HG02623 (cell line): Measurements from ENCODE around the gene ARHGEF16.

Experiments used
- ATAC-seq: cut with Tn5 transposase; IDR thresholded peaks from one replicate; pipeline ENCODE4 v1.9.1; 2021; ENCODE audit warnings: moderate library complexity; ENCODE audit not compliant: unreplicated experiment

Gene ARHGEF16

GRCh38 chr1:3455670-3456448 is 1.4 kb downstream of the ARHGEF16 start:
- no peak for ATAC-seq

- no peak for ATAC-seq
These were observed 2.0 kb downstream of the ARHGEF16 start for GRCh38 chr1:3456449-3456963.

- no peak for ATAC-seq
These were observed 2.8 kb downstream of the ARHGEF16 start for GRCh38 chr1:3456964-3457909.

DNA sequence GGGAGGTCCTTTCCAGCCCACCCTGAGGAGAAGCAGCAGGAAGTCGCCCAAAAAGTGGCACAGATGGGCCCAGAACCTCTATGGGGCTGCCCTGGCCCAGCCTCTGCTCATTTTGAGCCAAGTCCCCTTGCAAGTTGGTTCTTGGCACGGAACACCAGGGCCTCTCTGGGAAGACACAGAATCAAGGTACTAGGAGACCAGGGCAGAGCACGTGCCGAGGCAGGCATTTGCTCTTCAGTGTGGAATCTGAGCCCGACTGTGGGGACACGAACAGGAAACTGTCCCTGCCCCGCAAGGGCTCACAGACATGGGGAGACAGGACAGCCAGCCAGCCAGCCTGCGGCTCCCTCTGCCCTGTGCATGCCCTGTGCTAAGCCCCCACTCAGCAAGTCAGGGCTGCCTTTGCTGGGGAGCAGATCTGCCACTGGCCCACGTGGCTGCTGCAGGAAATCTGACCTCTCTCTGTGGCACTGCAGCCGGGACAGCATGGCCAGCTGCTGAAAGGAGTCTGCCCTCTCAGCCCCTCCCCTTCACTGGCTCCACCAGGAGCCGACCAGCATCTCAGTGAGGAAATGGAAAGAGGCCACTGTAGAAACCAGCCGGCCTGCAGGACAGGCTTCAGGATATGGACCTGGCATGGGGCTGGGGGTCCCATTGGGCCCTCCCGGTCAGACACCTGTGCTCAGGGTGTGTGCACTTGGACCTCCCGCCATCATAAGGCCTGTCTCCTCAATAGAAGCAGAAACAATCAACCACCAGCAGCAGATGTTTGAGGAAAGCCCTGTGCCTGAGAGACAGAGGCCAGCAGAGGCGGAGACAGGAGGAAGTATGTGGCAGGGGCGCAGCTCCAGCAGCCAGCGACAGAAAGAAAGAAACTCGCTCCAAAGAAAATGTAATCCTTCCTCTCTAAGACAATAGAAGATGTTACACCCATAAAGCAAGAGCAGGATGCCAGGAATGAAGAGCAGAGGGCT is 3.7 kb downstream of the ARHGEF16 start:
- ATAC-seq: no peak

DNA sequence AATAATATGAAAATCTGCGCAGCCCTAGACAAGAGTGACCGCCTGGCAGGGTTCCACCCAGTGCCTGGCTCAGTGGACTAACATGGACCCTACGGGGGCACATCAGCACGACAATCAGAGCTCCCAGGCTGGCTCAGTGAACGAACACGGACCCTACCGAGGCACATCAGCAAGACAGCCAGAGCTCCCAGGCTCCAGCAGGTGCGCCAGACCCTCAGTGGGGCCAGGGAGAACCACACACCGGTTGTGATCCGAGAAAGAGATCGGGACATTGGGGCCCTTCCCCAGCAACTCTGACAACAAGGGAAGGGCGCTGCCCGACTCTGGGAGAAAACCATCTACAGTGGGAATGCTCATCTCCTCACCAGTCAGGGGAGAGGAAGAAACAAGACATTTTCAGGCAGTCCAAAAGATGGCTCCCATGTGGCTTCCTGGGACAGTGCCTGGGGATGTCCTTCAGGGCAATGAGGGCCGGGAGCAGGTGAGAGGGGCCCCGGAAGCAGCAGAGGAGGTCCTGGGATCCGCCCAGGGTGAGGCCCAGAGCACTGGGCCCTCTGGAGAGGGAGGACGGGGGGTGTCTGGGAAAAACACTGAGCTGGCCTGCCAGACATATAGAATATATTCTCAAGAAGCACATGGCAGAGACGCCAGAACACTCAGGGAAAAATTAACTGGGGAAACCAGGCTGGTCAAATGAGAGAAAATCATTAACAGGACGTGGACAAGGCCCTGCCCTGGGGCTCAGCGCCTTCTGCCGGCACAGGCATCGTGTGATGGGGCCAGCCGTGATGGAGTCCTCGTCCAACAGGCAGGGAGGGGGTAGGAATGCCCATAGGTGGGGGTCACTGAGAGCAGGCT is 4.8 kb downstream of the ARHGEF16 start:
- ATAC-seq: no peak

GRCh38 chr1:3459940-3460671 is 5.6 kb downstream of the ARHGEF16 start:
- ATAC-seq: no peak

GRCh38 chr1:3460672-3461131 is 6.2 kb downstream of the ARHGEF16 start:
- ATAC-seq: no peak

GRCh38 chr1:3461238-3461933 is 6.9 kb downstream of the ARHGEF16 start:
- no peak for ATAC-seq

DNA sequence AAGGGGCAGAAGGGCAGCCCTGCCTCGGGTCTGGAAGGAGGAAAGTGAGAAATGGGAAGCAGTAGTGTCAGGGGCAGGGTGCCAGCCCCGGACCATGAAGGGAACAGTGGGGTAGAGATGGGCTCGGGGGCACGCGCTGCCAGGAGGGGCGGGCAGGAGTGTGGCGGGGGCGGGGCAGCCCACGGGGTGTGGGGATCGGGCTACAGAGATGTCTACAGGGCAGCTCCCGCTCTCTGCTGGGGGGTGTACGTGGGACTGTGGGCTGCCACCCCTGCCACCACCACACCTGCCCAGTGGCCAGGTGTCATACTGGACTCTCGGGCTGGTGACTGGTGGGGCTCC is 7.4 kb downstream of the ARHGEF16 start:
- no peak for ATAC-seq

- no peak for ATAC-seq
These were observed 8.0 kb downstream of the ARHGEF16 start for GRCh38 chr1:3462356-3463012.

DNA sequence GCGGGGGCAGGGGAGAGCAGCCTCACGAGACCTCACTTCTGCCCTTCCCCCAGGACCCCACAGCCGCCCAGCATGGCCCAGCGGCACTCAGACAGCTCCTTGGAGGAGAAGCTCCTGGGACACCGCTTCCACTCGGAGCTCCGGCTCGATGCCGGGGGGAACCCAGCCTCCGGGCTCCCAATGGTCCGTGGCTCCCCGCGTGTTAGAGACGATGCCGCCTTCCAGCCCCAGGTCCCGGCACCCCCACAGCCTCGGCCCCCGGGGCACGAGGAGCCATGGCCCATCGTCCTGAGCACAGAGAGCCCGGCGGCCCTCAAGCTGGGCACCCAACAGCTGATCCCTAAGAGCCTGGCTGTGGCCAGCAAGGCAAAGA is 8.5 kb downstream of the ARHGEF16 start:
- no peak for ATAC-seq

DNA sequence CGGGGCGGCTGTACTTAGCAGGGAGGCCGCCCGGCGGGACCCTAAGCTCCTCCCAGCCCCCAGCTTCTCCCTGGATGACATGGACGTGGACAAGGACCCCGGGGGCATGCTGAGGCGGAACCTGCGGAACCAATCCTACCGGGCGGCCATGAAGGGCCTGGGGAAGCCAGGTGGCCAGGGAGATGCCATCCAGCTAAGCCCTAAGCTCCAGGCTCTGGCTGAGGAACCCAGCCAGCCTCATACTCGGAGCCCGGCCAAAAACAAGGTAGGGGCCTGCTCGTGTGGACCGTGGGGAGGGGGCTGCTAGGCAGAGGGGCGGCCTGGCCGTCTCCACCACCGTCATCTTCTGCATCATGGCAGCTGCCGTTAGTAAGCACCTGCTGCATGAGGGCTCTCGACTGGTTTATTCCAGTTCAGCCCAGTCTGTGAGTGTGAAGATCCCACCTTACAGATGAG is 9.0 kb downstream of the ARHGEF16 start:
- ATAC-seq: no peak

GRCh38 chr1:3463891-3464648 is 9.6 kb downstream of the ARHGEF16 start:
- no peak for ATAC-seq

DNA sequence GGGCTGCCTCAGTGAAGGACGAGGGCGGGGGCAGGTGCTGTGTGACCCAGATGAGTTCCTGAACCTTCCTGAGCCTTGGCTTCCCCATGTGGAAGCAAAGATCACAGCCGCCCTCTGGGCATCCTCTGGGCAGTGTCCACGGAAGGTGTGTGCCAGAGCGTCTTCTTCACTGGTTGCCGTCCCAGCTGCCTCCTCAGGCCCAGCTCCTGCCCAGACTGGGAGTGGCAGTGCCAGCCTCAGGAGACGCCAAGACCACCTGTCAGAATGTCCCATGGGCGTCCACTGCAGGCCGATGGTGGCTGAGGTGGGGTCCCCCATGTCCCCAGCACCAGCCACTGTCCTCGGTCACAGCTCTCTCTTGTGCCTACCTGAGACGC is 10.2 kb downstream of the ARHGEF16 start:
- ATAC-seq: no peak

GRCh38 chr1:3465091-3465934 is 10.8 kb downstream of the ARHGEF16 start:
- ATAC-seq: no peak

DNA sequence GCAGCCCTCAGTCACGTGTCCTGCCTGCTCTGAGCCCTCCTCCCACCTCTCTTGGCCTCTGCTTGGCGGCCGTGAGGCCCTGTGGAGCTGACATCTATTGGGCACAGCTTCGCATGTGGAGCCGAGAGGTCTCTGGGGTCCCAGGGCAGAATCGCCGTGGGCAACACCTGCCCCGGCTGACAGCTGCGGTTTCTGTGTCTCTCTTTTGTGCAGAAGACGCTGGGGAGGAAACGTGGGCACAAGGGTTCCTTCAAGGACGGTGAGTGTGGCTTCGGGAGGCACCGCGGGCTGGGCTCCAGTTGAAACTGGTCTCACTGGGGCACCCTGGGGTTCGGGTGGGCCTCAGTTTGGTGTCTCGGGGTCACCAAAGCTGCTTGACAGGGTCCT is 11.5 kb downstream of the ARHGEF16 start:
- no peak for ATAC-seq
